CD4-positive, CD25-positive, alpha-beta regulatory T cell (primary cell): ENCODE data around the gene TTC39B. TPM values are rescaled to one million over a fixed set of nuclear protein-coding genes. Genes with fewer than 3 reads are reported as not detected.
A peak's percentile ranks its signal among the peaks of the same experiment; 100 is the strongest.

Source experiments
- ATAC-seq, 2 donors: fragments of 150-1000 bp; cut with Tn5 transposase; one replicate each; pipeline ENCODE4 v1.10.0; 2021; ENCODE audit warnings: low read depth in 2 of 2, moderate number of reproducible peaks in 2 of 2, moderate library complexity in 1 of 2
- DNase-seq, 3 donors: peaks; one replicate each; pipeline versions ENCODE4 v3.0.0 to v3.0.0-alpha.2; 2012 to 2022; ENCODE audit warnings: mixed read lengths in 1 of 3
- H3K27ac ChIP-seq: one replicate; pipeline ENCODE4 v1.7.0; 2013; ENCODE audit warnings: mild to moderate bottlenecking, low read length; ENCODE audit not compliant: insufficient read depth, poor library complexity, severe bottlenecking
- H3K27me3 ChIP-seq: one replicate; pipeline ENCODE4 v1.7.0; 2013; ENCODE audit warnings: low read length; ENCODE audit not compliant: control insufficient read depth, insufficient read depth
- H3K36me3 ChIP-seq: one replicate; pipeline ENCODE4 v1.7.0; 2013; ENCODE audit warnings: mild to moderate bottlenecking, low read length, moderate library complexity; ENCODE audit not compliant: control insufficient read depth, insufficient read depth
- H3K4me1 ChIP-seq: 2 replicates; pipeline ENCODE4 v1.7.0; 2013; ENCODE audit warnings: mild to moderate bottlenecking, low read length; ENCODE audit not compliant: insufficient read depth, control insufficient read depth, poor library complexity, severe bottlenecking
- H3K4me3 ChIP-seq: one replicate; pipeline ENCODE4 v1.7.0; 2013; ENCODE audit warnings: low read depth, mild to moderate bottlenecking, low read length, moderate library complexity
- H3K9me3 ChIP-seq, 2 experiments: 1 replicate in 1 of 2; 2 replicates in 1 of 2; pipeline ENCODE4 v1.7.0; 2013; ENCODE audit warnings: low read length in 2 of 2, mild to moderate bottlenecking in 1 of 2, moderate library complexity in 1 of 2; ENCODE audit not compliant: control insufficient read depth in 2 of 2
- H3K27ac Mint-ChIP-seq, 3 donors: one replicate each; pipeline ENCODE4 v1.8.0; 2020 to 2022; ENCODE audit warnings: mild to moderate bottlenecking in 3 of 3, mixed read lengths in 3 of 3, moderate library complexity in 2 of 3
- H3K27me3 Mint-ChIP-seq: one replicate; pipeline ENCODE4 v1.8.0; 2022; ENCODE audit warnings: mild to moderate bottlenecking, mixed read lengths
- H3K36me3 Mint-ChIP-seq: one replicate; pipeline ENCODE4 v1.8.0; 2020; ENCODE audit warnings: mixed read lengths
- H3K4me1 Mint-ChIP-seq, 4 donors: one replicate each; pipeline ENCODE4 v1.8.0; 2020 to 2022; ENCODE audit warnings: mixed read lengths in 4 of 4, mild to moderate bottlenecking in 1 of 4
- H3K4me3 Mint-ChIP-seq, 4 donors: one replicate each; pipeline ENCODE4 v1.8.0; 2020 to 2022; ENCODE audit warnings: mild to moderate bottlenecking in 4 of 4, mixed read lengths in 4 of 4, moderate library complexity in 3 of 4
- H3K9me3 Mint-ChIP-seq, 7 donors: one replicate each; pipeline ENCODE4 v1.8.0; 2020 to 2022; ENCODE audit warnings: mixed read lengths in 7 of 7, mild to moderate bottlenecking in 3 of 7, moderate library complexity in 2 of 7
- polyA plus RNA-seq, 4 donors: library from polyadenylated mRNA; unstranded; fragments of 300-500 nt; fragmentation: Illumina TruSeq; gene quantifications; one replicate each; pipeline ENCODE4 v1.2.3, GENCODE V29; 2021
- total RNA-seq: library from RNA; stranded (reverse); gene quantifications from one replicate; pipeline ENCODE4 v1.2.3, GENCODE V29; 2022

Gene TTC39B
- total and polyA plus RNA-seq, 5 donors from 2014 or later: 4.0 to 42.7 (median 8.8) TPM

- H3K4me1 ChIP-seq: no peaks in the 10 kb centered on the region
- no peak for ATAC-seq
- H3K36me3 Mint-ChIP-seq: peaks cover 46% of the 10 kb centered on the region
Observed at GRCh38 chr9:15264918-15265317, 42.1 kb downstream of the TTC39B start.

GRCh38 chr9:15262581-15262980, 44.4 kb downstream of the TTC39B start:
- peak overlapping the region in 1 of 3 donors; percentile 27 for H3K27ac Mint-ChIP-seq
- no peaks in the 10 kb centered on the region for H3K9me3 Mint-ChIP-seq

More at GRCh38 chr9:15264918-15265317, 42.1 kb downstream of the TTC39B start:
- no peak for DNase-seq
- Histone ChIP-seq H3K4me3 (no peak overlapping the region), H3K9me3 (no peaks in the 10 kb centered on the region), H3K27ac (no peak overlapping the region), H3K36me3 (peaks cover 4% of the 10 kb centered on the region), H3K27me3 (no peaks in the 10 kb centered on the region)
- Mint-ChIP-seq H3K4me1 (peaks cover 13 to 39% (median 22%) of the 10 kb centered on the region in 4 donors), H3K9me3 (no peaks in the 10 kb centered on the region), H3K27ac (peak overlapping the region in 1 of 3 donors; percentile 43), H3K27me3 (no peaks in the 10 kb centered on the region), H3K4me3 (peak overlapping the region in 1 of 4 donors; percentile 48)

GRCh38 chr9:15256426-15256825, 50.6 kb downstream of the TTC39B start:
- H3K4me3 ChIP-seq: no peak overlapping the region
- peaks cover 0 to 3% (median 0%) of the 10 kb centered on the region in 7 donors for H3K9me3 Mint-ChIP-seq
- no peaks in the 10 kb centered on the region for H3K27me3 Mint-ChIP-seq
- no peak for ATAC-seq
- H3K4me3 Mint-ChIP-seq: peak overlapping the region in 1 of 4 donors; percentile 74
- H3K4me1 ChIP-seq: no peaks in the 10 kb centered on the region
- H3K36me3 ChIP-seq: peaks cover 8% of the 10 kb centered on the region
- DNase-seq: no peak
- no peaks in the 10 kb centered on the region for H3K27me3 ChIP-seq
- H3K27ac ChIP-seq: no peak overlapping the region
- peak overlapping the region in 1 of 3 donors; percentile 50 for H3K27ac Mint-ChIP-seq
- peaks cover 8 to 21% (median 15%) of the 10 kb centered on the region in 4 donors for H3K4me1 Mint-ChIP-seq
- peaks cover 33% of the 10 kb centered on the region for H3K36me3 Mint-ChIP-seq
- no peaks in the 10 kb centered on the region for H3K9me3 ChIP-seq

More at GRCh38 chr9:15262581-15262980, 44.4 kb downstream of the TTC39B start:
- no peak overlapping the region for H3K27ac ChIP-seq
- H3K4me3 ChIP-seq: no peak overlapping the region
- H3K27me3 ChIP-seq: no peaks in the 10 kb centered on the region
- no peaks in the 10 kb centered on the region for H3K4me1 ChIP-seq
- Mint-ChIP-seq H3K4me3 (no peak overlapping the region), H3K4me1 (peaks cover 0 to 27% (median 16%) of the 10 kb centered on the region in 4 donors), H3K36me3 (peaks cover 46% of the 10 kb centered on the region), H3K27me3 (no peaks in the 10 kb centered on the region)
- DNase-seq (no peak), ATAC-seq (no peak)
- no peaks in the 10 kb centered on the region for H3K9me3 ChIP-seq
- peaks cover 7% of the 10 kb centered on the region for H3K36me3 ChIP-seq

GRCh38 chr9:15253786-15254185, 53.2 kb downstream of the TTC39B start:
- peaks cover 13 to 24% (median 21%) of the 10 kb centered on the region in 4 donors for H3K4me1 Mint-ChIP-seq
- H3K27ac Mint-ChIP-seq: no peak overlapping the region

GRCh38 chr9:15253197-15253596, 53.8 kb downstream of the TTC39B start:
- peaks cover 4% of the 10 kb centered on the region for H3K36me3 ChIP-seq
- H3K27me3 ChIP-seq: no peaks in the 10 kb centered on the region
- no peak overlapping the region for H3K4me3 Mint-ChIP-seq
- H3K36me3 Mint-ChIP-seq: peaks cover 31% of the 10 kb centered on the region
- H3K4me3 ChIP-seq: no peak overlapping the region
- H3K4me1 ChIP-seq: no peaks in the 10 kb centered on the region
- H3K27me3 Mint-ChIP-seq: no peaks in the 10 kb centered on the region
- ATAC-seq (no peak), DNase-seq (no peak)
- H3K9me3 ChIP-seq: no peaks in the 10 kb centered on the region
- H3K9me3 Mint-ChIP-seq: peaks cover 0 to 3% (median 0%) of the 10 kb centered on the region in 7 donors
- H3K27ac Mint-ChIP-seq: no peak overlapping the region
- H3K27ac ChIP-seq: no peak overlapping the region
- peaks cover 15 to 30% (median 20%) of the 10 kb centered on the region in 4 donors for H3K4me1 Mint-ChIP-seq

More at GRCh38 chr9:15253786-15254185, 53.2 kb downstream of the TTC39B start:
- no peak overlapping the region for H3K27ac ChIP-seq
- Mint-ChIP-seq H3K4me3 (no peak overlapping the region), H3K9me3 (peaks cover 0 to 3% (median 0%) of the 10 kb centered on the region in 7 donors), H3K27me3 (no peaks in the 10 kb centered on the region), H3K36me3 (peaks cover 33% of the 10 kb centered on the region)
- peaks cover 4% of the 10 kb centered on the region for H3K36me3 ChIP-seq
- DNase-seq (no peak), ATAC-seq (no peak)
- no peaks in the 10 kb centered on the region for H3K27me3 ChIP-seq
- H3K4me1 ChIP-seq: no peaks in the 10 kb centered on the region
- H3K4me3 ChIP-seq: no peak overlapping the region
- H3K9me3 ChIP-seq: no peaks in the 10 kb centered on the region

GRCh38 chr9:15249981-15250380, 57.0 kb downstream of the TTC39B start:
- DNase-seq: no peak

GRCh38 chr9:15249042-15249818, 57.8 kb downstream of the TTC39B start:
- H3K27me3 ChIP-seq: no peaks in the 10 kb centered on the region
- no peak overlapping the region for H3K4me3 ChIP-seq
- no peak for ATAC-seq
- H3K36me3 ChIP-seq: peaks cover 4% of the 10 kb centered on the region
- no peaks in the 10 kb centered on the region for H3K9me3 ChIP-seq
- H3K27ac ChIP-seq: no peak overlapping the region
- Mint-ChIP-seq H3K9me3 (no peaks in the 10 kb centered on the region), H3K27me3 (no peaks in the 10 kb centered on the region), H3K27ac (peak overlapping the region in 1 of 3 donors; percentile 15), H3K36me3 (peaks cover 29% of the 10 kb centered on the region), H3K4me3 (no peak overlapping the region), H3K4me1 (peaks cover 10 to 63% (median 36%) of the 10 kb centered on the region in 4 donors)
- H3K4me1 ChIP-seq: no peaks in the 10 kb centered on the region
- no peak for DNase-seq

More at GRCh38 chr9:15249981-15250380, 57.0 kb downstream of the TTC39B start:
- peaks cover 9 to 55% (median 30%) of the 10 kb centered on the region in 4 donors for H3K4me1 Mint-ChIP-seq
- H3K4me3 ChIP-seq: no peak overlapping the region
- H3K27ac Mint-ChIP-seq: peak overlapping the region in 1 of 3 donors; percentile 15
- peaks cover 24% of the 10 kb centered on the region for H3K36me3 Mint-ChIP-seq
- no peaks in the 10 kb centered on the region for H3K27me3 ChIP-seq
- H3K4me3 Mint-ChIP-seq: no peak overlapping the region
- H3K9me3 Mint-ChIP-seq: no peaks in the 10 kb centered on the region
- H3K27me3 Mint-ChIP-seq: no peaks in the 10 kb centered on the region
- no peak for ATAC-seq
- H3K9me3 ChIP-seq: no peaks in the 10 kb centered on the region
- no peak overlapping the region for H3K27ac ChIP-seq
- no peaks in the 10 kb centered on the region for H3K4me1 ChIP-seq
- peaks cover 4% of the 10 kb centered on the region for H3K36me3 ChIP-seq
